HepG2 (cell line): ENCODE results near the gene MRPL10. TPM values are rescaled to one million over a fixed set of nuclear protein-coding genes. Genes with fewer than 3 reads are reported as not detected.

Experiments used
- ATAC-seq: fragments of 200-7000 bp; cut with Tn5 transposase; 3 replicates; pipeline ENCODE4 v1.9.1; 2020; ENCODE audit warnings: mild to moderate bottlenecking, moderate library complexity
- BruUV-seq: library from RNA; stranded (reverse); fragments of 400-500 nt; replicated peaks from 2 replicates; lab custom pipeline; 2021; lab: Mats Ljungman, UMichigan
- CTCF ChIA-PET: fragments of 300-600 bp; formaldehyde crosslinking; extraction: SDS; loops from one replicate; lab custom pipeline; 2021; ENCODE audit warnings: low total read pairs, inconsistent platforms, low intra/inter-chr PET ratio; lab: Yijun Ruan, JAX
- POLR2A ChIA-PET: fragments of 350-600 bp; sonication (Branson Sonifier 250); formaldehyde crosslinking; loops from one replicate; lab custom pipeline; 2020; ENCODE audit warnings: antibody characterized with exemption, inconsistent platforms; lab: Yijun Ruan, JAX
- DNase-seq: peaks from one replicate; pipeline ENCODE4 v3.0.0-alpha.2; 2015; ENCODE audit warnings: low spot score
- FAIRE-seq: peaks from 3 replicates; lab custom pipeline; 2011; peaks lifted over from hg19 to GRCh38; lab: Jason Lieb, UNC
- H2AFZ ChIP-seq: one replicate; pipeline ENCODE4 v1.6.1; 2011; ENCODE audit warnings: low read length, inconsistent platforms
- H3K27ac ChIP-seq: fragments of 300-600 bp; 3 replicates; pipeline ENCODE4 v1.8.0; 2011; ENCODE audit warnings: mixed run types, mild to moderate bottlenecking, mixed read lengths, low read length, inconsistent platforms; ENCODE audit not compliant: insufficient read depth; ENCODE audit errors: extremely low read length
- H3K27me3 ChIP-seq, 2 experiments: fragments of 200-600 bp in 1 of 2; 2 replicates in 1 of 2; 3 replicates in 1 of 2; pipeline versions ENCODE4 v1.6.0 to v1.8.0; 2011; ENCODE audit warnings: low read length in 2 of 2, mild to moderate bottlenecking in 2 of 2, moderate library complexity in 2 of 2, inconsistent platforms in 1 of 2; ENCODE audit not compliant: insufficient read depth in 2 of 2, control insufficient read depth in 1 of 2
- H3K36me3 ChIP-seq, 2 experiments: fragments of 200-600 bp in 1 of 2; replicated peaks in 1 of 2; 2 replicates in 1 of 2; 3 replicates in 1 of 2; pipeline versions ENCODE4 v1.5.1 to v1.8.0; 2011; ENCODE audit warnings: low read length in 2 of 2, inconsistent platforms in 1 of 2; ENCODE audit not compliant: insufficient read depth in 2 of 2, control insufficient read depth in 1 of 2
- H3K4me1 ChIP-seq: 2 replicates; pipeline ENCODE4 v1.5.1; 2012; ENCODE audit warnings: low read length, inconsistent platforms; ENCODE audit not compliant: insufficient read depth
- H3K4me2 ChIP-seq: 2 replicates; pipeline ENCODE4 v1.6.0; 2011; ENCODE audit warnings: low read depth, low read length, inconsistent platforms
- H3K4me3 ChIP-seq, 3 experiments: fragments of 200-600 bp in 1 of 3; sonication (generic), shearing (Covaris generic) in 1 of 3; replicated peaks in 1 of 3; 2 replicates each; pipeline ENCODE4 v1.5.1; 2011 to 2016; ENCODE audit warnings: low read length in 3 of 3, inconsistent platforms in 2 of 3, low read depth in 2 of 3, mild to moderate bottlenecking in 2 of 3, control low read depth in 1 of 3, mixed read lengths in 1 of 3; ENCODE audit not compliant: insufficient read depth in 1 of 3
- H3K79me2 ChIP-seq: one replicate; pipeline ENCODE4 v1.6.1; 2011; ENCODE audit warnings: low read length, inconsistent platforms; ENCODE audit not compliant: insufficient read depth
- H3K9ac ChIP-seq: 2 replicates; pipeline ENCODE4 v1.6.0; 2011; ENCODE audit warnings: mild to moderate bottlenecking, low read depth, low read length, inconsistent platforms; ENCODE audit not compliant: insufficient read depth
- H3K9me3 ChIP-seq: 2 replicates; pipeline ENCODE4 v1.5.1; 2012; ENCODE audit warnings: mild to moderate bottlenecking, low read length
- H4K20me1 ChIP-seq: 2 replicates; pipeline ENCODE4 v1.6.0; 2011; ENCODE audit warnings: inconsistent platforms, mild to moderate bottlenecking, low read length, moderate library complexity; ENCODE audit not compliant: insufficient read depth
- CHD4 ChIP-seq: fragments of 200-600 bp; sonication (generic); IDR thresholded peaks from 2 replicates; pipeline ENCODE4 v1.7.0; 2017; ENCODE audit warnings: mild to moderate bottlenecking, low read length, borderline replicate concordance
- EED ChIP-seq: sonication (generic); formaldehyde crosslinking; IDR thresholded peaks from 2 replicates; pipeline ENCODE4 v1.5.0; 2020; ENCODE audit warnings: mild to moderate bottlenecking, missing genetic modification reagents
- HDAC2 ChIP-seq: sonication (generic); formaldehyde crosslinking; IDR thresholded peaks from 2 replicates; pipeline ENCODE4 v1.4.0; 2020; ENCODE audit warnings: missing genetic modification reagents
- KDM1A ChIP-seq: IDR thresholded peaks from 2 replicates; pipeline ENCODE4 v1.6.1; 2016; ENCODE audit warnings: missing compliant biosample characterization
- MBNL3 ChIP-seq: fragments of 250-450 bp; sonication (Bioruptor Pico); conservative IDR thresholded peaks from 2 replicates; pipeline ENCODE4 v1.8.0; 2022; ENCODE audit warnings: mild to moderate bottlenecking, inconsistent platforms
- NR3C1 ChIP-seq: sonication (generic); formaldehyde crosslinking; IDR thresholded peaks from 2 replicates; pipeline ENCODE4 v1.4.0; 2020; ENCODE audit warnings: missing genetic modification reagents
- NRL ChIP-seq: sonication (generic); formaldehyde crosslinking; IDR thresholded peaks from 2 replicates; pipeline ENCODE4 v1.5.0; 2020; ENCODE audit warnings: missing genetic modification reagents, mild to moderate bottlenecking, moderate library complexity, borderline replicate concordance
- POLR2AphosphoS5 ChIP-seq: IDR thresholded peaks from 2 replicates; pipeline ENCODE4 v1.6.1; 2012; ENCODE audit warnings: low read depth, low read length
- STAG1 ChIP-seq: sonication (generic); formaldehyde crosslinking; IDR thresholded peaks from 2 replicates; pipeline ENCODE4 v1.4.0; 2020; ENCODE audit warnings: missing genetic modification reagents
- THAP11 ChIP-seq: IDR thresholded peaks from 2 replicates; pipeline ENCODE4 v1.6.1; 2016; ENCODE audit warnings: missing biosample characterization, missing genetic modification reagents
- ZNF33A ChIP-seq: sonication (generic); formaldehyde crosslinking; IDR thresholded peaks from 2 replicates; pipeline ENCODE4 v1.5.1; 2020; ENCODE audit warnings: missing genetic modification reagents, mild to moderate bottlenecking, moderate library complexity, borderline replicate concordance
- ZNF570 ChIP-seq: sonication (generic); formaldehyde crosslinking; IDR thresholded peaks from 2 replicates; pipeline ENCODE4 v1.4.0; 2020; ENCODE audit warnings: mild to moderate bottlenecking, missing genetic modification reagents, borderline replicate concordance
- ZNF720 ChIP-seq: sonication (generic); formaldehyde crosslinking; IDR thresholded peaks from 2 replicates; pipeline ENCODE4 v1.4.0; 2020; ENCODE audit warnings: missing genetic modification reagents
- WGBS: methylation state at CpG from one replicate; pipeline ENCODE4 v1.1.6; 2017; ENCODE audit warnings: low lambda C conversion rate; 5-methylcytosine and 5-hydroxymethylcytosine counted together
- in situ Hi-C: cut with HindIII; loops from 2 replicates; pipeline ENCODE4 v1.10.0; 2017; ENCODE audit warnings: low pct_unique_long_range_greater_than_20kb; ENCODE audit not compliant: extremely low pct_ligation_motif_present
- intact Hi-C: fragments of 100-400 bp; cut with micrococcal nuclease; formaldehyde crosslinking; loops from one replicate; pipeline ENCODE4 v1.10.0; 2022; ENCODE audit not compliant: unreplicated experiment
- polyA plus RNA-seq, 8 experiments: library from polyadenylated mRNA; depleted of rRNA in 3 of 8; stranded (reverse) in 7 of 8; unstranded in 1 of 8; fragments of >200 nt; fragmentation: Illumina TruSeq in 4 of 8; extraction: Trizol in 4 of 8; gene quantifications; 2 replicates each; pipeline versions ENCODE4 v1.2.1 to v1.2.3, GENCODE V29; 2011 to 2016; ENCODE audit warnings: low read depth in 4 of 8, missing spikeins in 1 of 8, mixed read lengths in 1 of 8; ENCODE audit not compliant: insufficient read depth in 1 of 8
- total RNA-seq, 5 experiments: library from RNA; depleted of rRNA; stranded (reverse); fragments of >200 nt; fragmentation: Illumina TruSeq; extraction: Trizol; gene quantifications; 2 replicates each; pipeline ENCODE4 v1.2.3, GENCODE V29; 2016; ENCODE audit warnings: low read depth in 1 of 5
- TF ChIP-seq, protein P1 (sequence below): sonication (generic); formaldehyde crosslinking; IDR thresholded peaks from 2 replicates; pipeline ENCODE4 v1.8.0; 2022; ENCODE audit warnings: missing genetic modification reagents, mild to moderate bottlenecking, inconsistent platforms, borderline replicate concordance
- TF ChIP-seq, protein P2 (sequence below): sonication (generic); formaldehyde crosslinking; conservative IDR thresholded peaks from 2 replicates; pipeline ENCODE4 v1.8.0; 2022; ENCODE audit warnings: mild to moderate bottlenecking, moderate library complexity, missing genetic modification reagents
- TF ChIP-seq, protein P3 (sequence below): sonication (generic); formaldehyde crosslinking; IDR thresholded peaks from 2 replicates; pipeline ENCODE4 v1.4.0; 2020; ENCODE audit warnings: missing genetic modification reagents, borderline replicate concordance

Gene MRPL10
- total and polyA plus RNA-seq, 2 of the 13 experiments (the other 11 are each of a cell fraction or from before 2014, with no cell fraction given) = 56.7 to 149 TPM

DNA sequence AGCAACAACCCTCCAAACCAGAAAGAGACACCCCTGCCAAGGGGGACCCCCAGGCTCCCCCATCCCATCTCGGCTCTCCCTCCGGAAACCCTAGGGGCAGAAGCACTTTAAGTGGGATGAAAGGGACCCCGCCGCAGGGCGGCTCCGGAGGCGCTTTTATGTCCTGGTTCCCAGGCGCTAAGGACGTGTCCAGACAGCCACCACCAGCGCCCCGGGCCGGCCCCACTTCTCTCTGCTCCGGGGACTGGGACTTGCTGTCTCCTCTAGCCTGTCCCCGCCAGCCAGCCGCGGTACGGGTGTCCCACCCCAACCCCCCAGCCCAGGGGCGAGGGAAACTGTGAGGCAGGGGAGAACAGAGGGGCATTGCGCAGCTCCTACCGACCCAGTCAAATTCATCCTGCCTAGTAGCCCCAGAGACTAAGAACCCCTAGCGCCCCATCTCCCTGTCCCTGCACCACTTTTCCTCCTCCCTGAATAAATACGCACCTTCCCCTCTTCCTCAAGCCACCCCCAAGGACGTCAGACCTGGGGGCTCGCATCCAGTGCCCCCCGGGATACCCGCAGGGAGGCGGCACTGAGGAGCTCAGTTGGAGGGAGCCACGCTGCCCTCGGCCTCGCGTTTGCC is 15.5 kb upstream of the MRPL10 start (continued):
- TF ChIP-seq, protein P1, sequence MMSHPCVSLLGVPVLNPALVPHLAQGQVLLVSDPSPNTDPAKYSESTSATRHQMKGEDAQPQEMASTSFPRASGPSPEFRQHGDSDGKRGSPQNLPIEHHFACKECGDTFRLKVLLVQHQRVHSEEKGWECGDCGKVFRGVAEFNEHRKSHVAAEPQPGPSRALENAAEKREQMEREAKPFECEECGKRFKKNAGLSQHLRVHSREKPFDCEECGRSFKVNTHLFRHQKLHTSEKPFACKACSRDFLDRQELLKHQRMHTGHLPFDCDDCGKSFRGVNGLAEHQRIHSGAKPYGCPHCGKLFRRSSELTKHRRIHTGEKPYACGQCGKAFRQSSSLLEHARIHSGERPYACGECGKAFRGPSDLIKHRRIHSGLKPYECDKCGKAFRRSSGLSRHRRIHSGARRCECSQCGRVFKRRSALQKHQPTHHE = no peak
- TF ChIP-seq NR3C1 (CRISPR knock-in tag) = no peak
- TF ChIP-seq, all 625 proteins: peak for 0

DNA sequence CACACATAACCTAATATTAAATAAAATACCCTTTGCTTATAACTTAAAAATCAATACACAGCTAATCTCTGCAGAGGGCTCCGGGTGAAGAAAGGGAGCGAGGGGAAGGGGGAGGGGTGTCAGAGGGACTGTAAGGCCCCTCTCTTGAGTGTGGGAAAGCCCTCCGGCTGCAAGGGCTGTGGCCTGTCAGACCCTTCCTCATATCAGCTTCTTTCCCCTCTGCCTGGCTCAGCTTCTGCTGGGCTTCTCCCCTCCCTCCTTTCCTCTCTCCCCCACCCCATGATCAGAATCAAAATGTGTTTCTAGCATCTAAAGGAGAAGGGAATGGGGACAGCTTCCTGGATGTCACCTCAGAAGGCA is 14.4 kb upstream of the MRPL10 start:
- ChIA-PET CTCF (interaction anchor here (1.5 to 5.6 kb wide), 2 partner anchors 44 to 173 kb away, joined by 5 to 162 read pairs; no protein-coding TSS in a partner anchor), POLR2A (interaction anchor here (1.0 to 4.8 kb wide), 2 partner anchors 15 to 50 kb away, joined by 6 to 27 read pairs; partner anchors contain the start of genes LRRC46, MRPL10 and SP2)
- H4K20me1 ChIP-seq = no peaks in the 10 kb centered on the region
- H3K27me3 ChIP-seq = peaks cover 12 to 26% of the 10 kb centered on the region in 2 experiments
- peaks cover 3% of the 10 kb centered on the region for H3K79me2 ChIP-seq
- H3K9me3 ChIP-seq = no peaks in the 10 kb centered on the region
- H3K36me3 ChIP-seq = no peaks in the 10 kb centered on the region
- H3K4me3 ChIP-seq = no peak overlapping the region
- no peak for ATAC-seq
- in situ Hi-C loops (no loop called here), intact Hi-C loops (no loop called here)
- 64% methylated on average over 3 of the region's 3 CpGs for WGBS
- FAIRE-seq = no peak
- BruUV-seq = no TSS peak
- H3K27ac ChIP-seq = no peak overlapping the region
- DNase-seq = no peak
- no peak overlapping the region for H3K9ac ChIP-seq
- no peak for TF ChIP-seq THAP11 (CRISPR knock-in tag)
- TF ChIP-seq, protein P2, sequence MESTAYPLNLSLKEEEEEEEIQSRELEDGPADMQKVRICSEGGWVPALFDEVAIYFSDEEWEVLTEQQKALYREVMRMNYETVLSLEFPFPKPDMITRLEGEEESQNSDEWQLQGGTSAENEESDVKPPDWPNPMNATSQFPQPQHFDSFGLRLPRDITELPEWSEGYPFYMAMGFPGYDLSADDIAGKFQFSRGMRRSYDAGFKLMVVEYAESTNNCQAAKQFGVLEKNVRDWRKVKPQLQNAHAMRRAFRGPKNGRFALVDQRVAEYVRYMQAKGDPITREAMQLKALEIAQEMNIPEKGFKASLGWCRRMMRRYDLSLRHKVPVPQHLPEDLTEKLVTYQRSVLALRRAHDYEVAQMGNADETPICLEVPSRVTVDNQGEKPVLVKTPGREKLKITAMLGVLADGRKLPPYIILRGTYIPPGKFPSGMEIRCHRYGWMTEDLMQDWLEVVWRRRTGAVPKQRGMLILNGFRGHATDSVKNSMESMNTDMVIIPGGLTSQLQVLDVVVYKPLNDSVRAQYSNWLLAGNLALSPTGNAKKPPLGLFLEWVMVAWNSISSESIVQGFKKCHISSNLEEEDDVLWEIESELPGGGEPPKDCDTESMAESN (CRISPR knock-in tag) = no peak
- no peak for TF ChIP-seq KDM1A (CRISPR knock-in tag)
- TF ChIP-seq MBNL3 = no peak
- no peak for TF ChIP-seq HDAC2 (CRISPR knock-in tag)
- no peak for TF ChIP-seq ZNF570 (CRISPR knock-in tag)
- TF ChIP-seq POLR2AphosphoS5 = no peak
- no peak for TF ChIP-seq CHD4
- TF ChIP-seq EED = no peak
- TF ChIP-seq NRL (CRISPR knock-in tag) = no peak
- TF ChIP-seq ZNF33A (CRISPR knock-in tag) = no peak
- TF ChIP-seq, protein P3, sequence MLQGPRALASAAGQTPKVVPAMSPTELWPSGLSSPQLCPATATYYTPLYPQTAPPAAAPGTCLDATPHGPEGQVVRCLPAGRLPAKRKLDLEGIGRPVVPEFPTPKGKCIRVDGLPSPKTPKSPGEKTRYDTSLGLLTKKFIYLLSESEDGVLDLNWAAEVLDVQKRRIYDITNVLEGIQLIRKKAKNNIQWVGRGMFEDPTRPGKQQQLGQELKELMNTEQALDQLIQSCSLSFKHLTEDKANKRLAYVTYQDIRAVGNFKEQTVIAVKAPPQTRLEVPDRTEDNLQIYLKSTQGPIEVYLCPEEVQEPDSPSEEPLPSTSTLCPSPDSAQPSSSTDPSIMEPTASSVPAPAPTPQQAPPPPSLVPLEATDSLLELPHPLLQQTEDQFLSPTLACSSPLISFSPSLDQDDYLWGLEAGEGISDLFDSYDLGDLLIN (CRISPR knock-in tag) = no peak
- TF ChIP-seq ZNF720 = no peak
- TF ChIP-seq STAG1 (CRISPR knock-in tag) = no peak
- H3K4me2 ChIP-seq = no peak overlapping the region
- no peak overlapping the region for H2AFZ ChIP-seq
- H3K4me1 ChIP-seq = peaks cover 43% of the 10 kb centered on the region
